Stimulated activated CD4-positive, alpha-beta T cell treated with anti-CD3 and anti-CD28 coated beads, Interleukin-4, amount 100 ng/mL, for 24 hours (primary cell): Measurements from ENCODE around the gene CBX5.

Experiments used
- DNase-seq: peaks from one replicate; pipeline ENCODE4 v3.0.0-alpha.2; 2020

Gene CBX5

GRCh38 chr12:54222609-54223008, 57.3 kb downstream of the CBX5 start:
- DNase-seq, result no peak

- DNase-seq, result no peak
Measured at GRCh38 chr12:54221402-54221984, 58.4 kb downstream of the CBX5 start.

GRCh38 chr12:54220567-54220966, 59.4 kb downstream of the CBX5 start:
- no peak for DNase-seq

- peak; percentile 67 for DNase-seq
Measured at GRCh38 chr12:54220092-54220557, 59.8 kb downstream of the CBX5 start.

DNA sequence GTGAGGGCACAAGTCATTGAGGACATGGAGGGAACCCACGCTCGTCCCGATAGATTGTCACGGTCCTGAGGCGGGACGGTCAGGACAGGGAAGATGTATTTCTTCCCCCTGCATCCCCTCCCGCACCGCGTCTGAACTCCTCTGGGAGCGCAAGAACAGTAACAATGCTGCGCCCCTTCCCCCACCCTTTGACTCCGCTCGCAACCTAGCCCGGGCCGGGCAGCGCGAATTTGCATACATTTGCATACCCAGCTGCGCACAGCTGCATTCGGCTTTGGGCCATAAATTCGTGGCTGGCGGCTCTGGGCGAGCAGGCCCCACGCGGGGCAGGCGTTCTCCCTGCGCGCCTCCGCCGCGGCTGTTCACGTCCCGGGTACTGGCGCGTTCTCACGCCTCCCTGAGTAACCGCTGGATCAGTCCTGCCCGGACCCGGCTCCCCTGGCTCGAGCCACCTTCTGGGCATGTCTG, 62.1 kb downstream of the CBX5 start:
- no peak for DNase-seq

- peak; percentile 74 for DNase-seq
Measured at GRCh38 chr12:54216797-54217661, 62.9 kb downstream of the CBX5 start.

DNA sequence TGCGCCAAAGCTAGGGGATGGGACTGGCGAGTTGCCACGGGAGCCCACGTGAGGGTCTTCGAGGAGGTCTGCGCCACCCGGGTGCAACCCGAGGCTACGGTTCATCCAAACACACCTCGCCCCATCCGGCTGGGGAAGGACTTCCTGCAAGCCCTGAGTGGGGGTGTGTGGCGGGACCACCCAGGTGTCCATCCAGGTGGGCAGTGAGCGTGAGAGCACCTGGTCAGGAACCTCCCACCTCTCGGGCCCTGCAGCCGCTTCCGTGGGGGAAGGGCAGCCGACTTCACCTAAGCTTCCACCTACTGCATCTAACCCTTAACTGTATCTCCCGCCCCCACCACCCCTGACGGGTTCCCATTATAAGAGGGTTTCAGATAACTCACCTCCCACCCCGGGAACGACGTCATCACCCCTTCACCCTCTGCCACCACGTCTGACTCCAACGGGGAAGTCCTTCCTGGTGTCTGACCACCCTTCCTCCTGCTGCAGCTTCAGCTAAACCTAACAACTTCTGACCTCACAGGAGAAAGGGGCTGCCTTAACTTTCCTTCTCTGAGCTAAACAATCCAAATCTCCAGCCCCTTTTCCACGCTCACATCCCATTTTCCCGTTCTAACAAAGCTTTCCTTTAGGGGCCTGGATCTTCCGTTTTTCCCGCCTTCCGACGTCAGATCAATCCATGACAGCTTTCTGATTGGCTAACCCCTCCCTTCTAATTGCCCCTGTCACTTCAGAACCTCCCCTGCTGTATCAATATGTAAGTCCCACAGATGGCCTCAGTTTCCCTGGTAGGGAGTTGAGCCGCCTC, 63.7 kb downstream of the CBX5 start:
- peak; percentile 41 for DNase-seq

- peak; percentile 94 for DNase-seq
Measured at GRCh38 chr12:54214553-54215406, 65.1 kb downstream of the CBX5 start.

- no peak for DNase-seq
Measured at GRCh38 chr12:54213079-54213478, 66.8 kb downstream of the CBX5 start.

GRCh38 chr12:54211920-54212319, 68.0 kb downstream of the CBX5 start:
- DNase-seq, result no peak

DNA sequence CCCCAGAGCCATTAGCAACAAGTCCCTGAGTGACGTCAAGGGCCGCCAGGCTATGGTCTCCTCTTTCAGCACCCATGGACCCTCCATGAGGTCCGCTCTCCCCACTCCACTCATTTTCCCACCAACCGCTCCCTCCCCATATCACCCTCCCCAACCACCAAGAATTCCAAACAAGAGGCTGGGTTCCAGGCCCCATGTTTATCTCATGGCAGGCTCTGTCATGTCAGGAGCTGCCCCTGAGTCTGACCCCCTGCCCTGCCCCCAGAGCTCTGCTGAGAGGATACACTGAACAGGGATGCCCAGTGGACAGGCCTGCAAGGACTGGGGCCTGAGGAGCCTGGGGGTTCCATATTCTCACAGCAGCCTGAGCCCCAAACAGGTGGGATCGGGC, 69.5 kb downstream of the CBX5 start:
- no peak for DNase-seq

DNA sequence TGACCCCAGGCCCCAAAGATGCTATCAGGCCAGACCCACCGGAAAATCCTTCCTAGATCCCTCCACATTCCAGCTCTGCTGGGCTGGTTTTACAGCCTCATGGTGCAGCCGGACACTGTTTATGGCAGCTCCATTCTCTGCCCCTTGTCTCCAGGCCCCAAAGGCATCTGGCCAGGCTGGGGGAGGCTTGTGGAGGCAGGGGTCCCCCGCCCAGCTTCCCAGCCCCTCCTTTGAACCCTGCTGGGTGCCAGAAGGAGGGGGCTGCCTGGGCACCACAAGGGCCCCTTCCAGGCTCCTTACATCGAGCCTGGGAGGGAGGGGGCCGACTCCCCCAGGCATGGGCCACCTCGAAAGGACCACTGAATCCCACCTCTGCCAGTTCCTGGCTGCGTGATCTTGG, 71.3 kb downstream of the CBX5 start:
- DNase-seq, result no peak

DNA sequence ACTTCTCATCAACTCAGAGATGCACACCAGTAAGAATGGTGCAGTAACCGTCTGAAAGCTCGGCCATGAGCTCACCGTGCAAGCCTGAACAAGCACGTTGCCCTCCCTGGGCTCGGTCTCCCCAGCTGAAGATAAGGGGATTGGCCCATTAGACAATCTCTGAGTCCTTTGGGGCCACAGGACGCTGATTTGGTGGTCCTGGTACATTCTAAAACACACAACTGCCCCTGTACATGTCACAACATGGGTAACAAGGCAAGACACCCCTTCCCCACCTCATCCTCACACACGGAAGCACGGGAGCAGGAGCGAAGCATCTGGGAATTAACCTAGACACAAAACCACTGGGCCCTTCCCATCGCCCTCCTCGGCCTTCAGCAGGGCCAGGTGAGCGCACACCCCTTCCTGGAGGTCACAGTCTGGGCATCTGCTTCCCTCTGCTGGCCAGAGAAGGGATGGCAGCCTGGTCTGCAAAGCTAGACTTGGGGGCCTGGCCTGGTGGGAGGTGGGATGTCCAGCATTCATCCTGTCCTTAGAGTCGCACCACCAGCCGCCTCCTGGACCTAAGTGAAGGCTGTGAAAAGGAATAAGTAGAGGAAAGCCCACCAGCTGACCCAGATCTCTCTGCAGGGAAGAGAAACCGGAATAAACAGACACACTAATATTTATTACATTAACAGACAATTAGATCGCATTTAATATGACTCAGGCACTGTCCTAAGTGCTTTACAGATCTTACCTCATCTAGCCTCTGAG, 72.2 kb downstream of the CBX5 start:
- DNase-seq, result peak; percentile 83

- no peak for DNase-seq
Measured at GRCh38 chr12:54206791-54207190, 73.1 kb downstream of the CBX5 start.

- no peak for DNase-seq
Measured at GRCh38 chr12:54204316-54204715, 75.6 kb downstream of the CBX5 start.

DNA sequence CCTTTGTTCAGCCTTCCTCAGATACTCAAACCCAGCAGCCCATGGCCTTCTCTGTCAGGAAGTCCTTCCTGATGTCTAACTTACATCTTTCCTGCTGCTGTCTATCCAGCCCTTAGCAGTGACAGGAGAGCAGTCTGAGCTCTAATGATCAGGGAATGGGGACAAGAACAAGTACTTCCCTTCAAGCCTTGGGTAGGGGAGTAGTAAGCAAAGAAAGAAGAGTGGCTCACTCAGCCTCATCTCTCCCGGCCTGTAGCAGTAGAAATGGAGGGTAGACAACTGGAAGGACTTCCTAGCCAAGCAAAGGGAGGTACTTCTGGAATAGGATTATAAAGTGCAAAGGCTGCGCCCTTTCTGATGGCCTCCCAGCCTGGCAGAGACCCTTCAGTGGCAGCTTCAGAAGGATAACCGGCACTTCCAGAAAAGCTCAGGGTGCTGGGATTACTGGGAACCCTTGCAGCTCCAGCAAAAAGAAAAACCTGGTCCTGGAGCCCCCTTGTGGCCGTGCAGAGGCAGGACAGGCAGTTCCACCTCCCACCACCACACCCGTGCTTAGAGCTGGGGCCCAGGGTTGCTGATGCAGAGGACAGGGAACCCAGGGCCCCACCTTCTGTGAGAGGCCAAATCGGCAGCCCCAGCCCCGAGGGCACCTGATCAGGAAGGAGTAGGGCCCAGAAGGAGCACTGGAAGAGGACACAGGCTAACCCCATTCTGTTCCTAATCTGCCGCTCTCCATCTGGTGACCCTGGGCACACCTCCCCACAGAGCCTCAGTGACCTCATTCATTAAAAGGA, 78.7 kb downstream of the CBX5 start:
- peak; percentile 73 for DNase-seq

DNA sequence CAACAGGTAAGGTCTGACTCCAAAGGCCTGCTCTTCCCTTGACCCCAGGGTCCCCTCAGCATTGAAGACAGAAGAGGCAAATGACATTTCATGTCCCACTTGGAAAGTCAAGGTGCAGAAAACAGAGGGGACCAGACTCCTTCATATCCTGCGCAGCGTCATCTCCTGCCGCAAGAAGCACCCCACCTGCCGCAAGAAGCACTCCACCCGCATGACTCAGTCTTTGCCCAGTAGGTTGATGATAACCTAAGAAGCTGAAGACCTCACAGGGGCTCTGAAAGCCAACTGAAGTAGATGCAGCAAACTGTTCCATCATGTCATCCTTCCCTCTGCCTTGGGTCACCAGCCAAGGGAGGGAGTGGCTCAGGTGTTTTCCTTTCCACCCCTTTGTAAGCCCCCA, 79.5 kb downstream of the CBX5 start:
- DNase-seq, result no peak

DNA sequence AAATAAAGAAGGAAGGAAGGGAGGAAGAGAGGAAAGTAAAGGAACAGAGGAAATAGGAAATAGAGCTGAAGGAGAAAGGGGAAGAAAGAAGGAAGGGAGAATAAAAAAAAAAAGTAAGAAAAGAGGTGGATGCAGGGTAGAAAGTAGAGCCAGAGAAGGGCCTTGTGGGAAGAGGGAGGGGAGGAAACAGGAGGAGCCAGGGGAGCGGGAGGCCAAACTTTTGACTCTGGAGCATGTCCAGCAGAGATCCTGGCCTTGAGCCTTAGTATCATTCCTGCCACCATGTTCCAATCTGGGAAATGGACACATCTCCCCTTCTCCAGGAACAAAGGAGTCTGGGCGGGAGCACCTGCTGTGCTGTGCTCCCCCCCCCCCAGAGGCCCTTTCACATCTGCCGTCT, 80.0 kb downstream of the CBX5 start:
- DNase-seq, result no peak

DNA sequence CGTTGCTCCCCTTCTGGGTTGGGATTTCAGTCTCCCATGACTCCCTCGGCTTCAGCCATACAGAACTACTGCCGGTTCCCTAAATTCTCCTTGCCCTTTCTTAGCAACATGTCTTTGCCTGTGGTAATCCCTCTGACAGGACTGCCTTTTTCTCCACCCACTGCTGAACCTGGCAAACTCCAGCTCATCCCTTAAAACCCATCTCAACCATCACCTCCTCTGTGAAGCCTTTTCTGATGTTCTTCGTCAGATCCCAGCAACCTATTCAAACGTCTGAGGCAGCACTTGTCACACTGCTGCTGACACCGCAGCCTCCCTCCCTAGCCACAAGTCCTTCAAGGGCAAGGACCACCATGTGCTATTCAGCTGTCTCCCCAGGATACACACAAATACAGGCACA, 80.9 kb downstream of the CBX5 start:
- DNase-seq, result no peak

GRCh38 chr12:54197431-54197909, 82.5 kb downstream of the CBX5 start:
- no peak for DNase-seq

GRCh38 chr12:54197010-54197409, 82.9 kb downstream of the CBX5 start:
- DNase-seq, result no peak
